ENCODE data around the gene KDM6A. TPM values are rescaled to one million over a fixed set of nuclear protein-coding genes. Genes with fewer than 3 reads are reported as not detected.

The KDM6A gene
- total RNA-seq, 1 experiment from 2014 or later = 42.8 TPM

- Histone ChIP-seq H3K79me1 (ENCODE audit: insufficient read depth, low read depth, low read length, poor library complexity, severe bottlenecking) (no peaks in the 10 kb centered on the region), H3K9me3 (ENCODE audit: control insufficient read depth, low read depth, low read length) (peaks cover 25% of the 10 kb centered on the region), H3K79me2 (ENCODE audit: insufficient read depth, low read length) (peaks cover 2% of the 10 kb centered on the region; the same call in 1 of the 2 replicates), H3K56ac (ENCODE audit: insufficient read length, low read depth, low read length) (no peak overlapping the region), H3K14ac (ENCODE audit: insufficient read depth, low read length) (no peak overlapping the region), H4K20me1 (ENCODE audit: control insufficient read depth, insufficient read depth, insufficient read length) (no peaks in the 10 kb centered on the region), H2BK20ac (ENCODE audit: low read depth, low read length, poor library complexity, severe bottlenecking) (no peak overlapping the region), H2BK15ac (ENCODE audit: low read depth, low read length) (no peak overlapping the region), H4K5ac (ENCODE audit: insufficient read length, low read depth, low read length) (no peak overlapping the region), H3K4me2 (ENCODE audit: insufficient read depth, insufficient read length, low read length) (no peak overlapping the region), H2BK5ac (ENCODE audit: insufficient read length, low read length) (no peak overlapping the region), H2AFZ (ENCODE audit: low read length) (no peak overlapping the region), H3K18ac (ENCODE audit: insufficient read length, low read depth, low read length) (no peak overlapping the region), H3K23ac (ENCODE audit: insufficient read length, low read depth, low read length) (no peak overlapping the region), H4K8ac (replicated peaks; ENCODE audit: insufficient read length, low read depth, low read length) (no peak overlapping the region), H3K9ac (ENCODE audit: extremely low read depth, insufficient read length, low read length) (no peak overlapping the region), H3K27ac (ENCODE audit: insufficient read length, low read depth, low read length) (no peak overlapping the region), H3K27me3 (ENCODE audit: insufficient read depth, low read length) (no peaks in the 10 kb centered on the region), H2AK5ac (ENCODE audit: insufficient read length, low read length) (no peak overlapping the region), H3T11ph (ENCODE audit: low read length) (no peak overlapping the region), H2BK120ac (ENCODE audit: low read depth, low read length, poor library complexity, severe bottlenecking) (no peak overlapping the region), H3K4me1 (ENCODE audit: insufficient read depth, low read length) (no peaks in the 10 kb centered on the region), H3K23me2 (ENCODE audit: insufficient read length, low read depth, low read length, poor library complexity, severe bottlenecking) (no peaks in the 10 kb centered on the region), H3K4ac (ENCODE audit: low read depth, low read length) (no peak overlapping the region), H4K91ac (ENCODE audit: insufficient read length, low read depth, low read length) (no peak overlapping the region), H2BK12ac (ENCODE audit: insufficient read length, low read depth, low read length) (no peak overlapping the region)
- no peak for TF ChIP-seq CTCF (conservative IDR thresholded peaks at IDR 0.05)
- WGBS (ENCODE audit: extremely low coverage, insufficient read length, low lambda C conversion rate) = no CpG with 5 or more reads among the region's 4 CpGs
- Mint-ChIP-seq H3K9me3 (peaks cover 50 to 53% of the 10 kb centered on the region in 2 experiments), H3K27me3 (ENCODE audit: low read depth) (no peaks in the 10 kb centered on the region), H3K36me3 (ENCODE audit: insufficient read depth in 1 of 3, low read depth in 3 of 3) (peaks cover 32 to 50% (median 44%) of the 10 kb centered on the region in 3 experiments), H3K4me3 (no peak overlapping the region), H3K27ac (peak overlapping the region in 1 of 3 experiments; percentile 26; a peak in 1 of 7 replicates), H3K4me1 (no peaks in the 10 kb centered on the region; a peak in 1 of 4 replicates)
- no peak for DNase-seq
These were observed 195.6 kb downstream of the KDM6A start for GRCh38 chrX:45068569-45068968.
